ENCODE measurements around the gene VWA7. TPM values are rescaled to one million over a fixed set of nuclear protein-coding genes. Genes with fewer than 3 reads are reported as not detected.

Gene VWA7
- total RNA-seq, 1 experiment from 2014 or later: 2.5 TPM

GRCh38 chr6:31765910-31766794, 11.0 kb downstream of the VWA7 start:
- Histone ChIP-seq H4K91ac (ENCODE audit: insufficient read length, low read depth, low read length) (no peak overlapping the region), H3K23me2 (ENCODE audit: insufficient read length, low read depth, low read length, poor library complexity, severe bottlenecking) (no peaks in the 10 kb centered on the region), H3K4me1 (ENCODE audit: insufficient read depth, low read length) (no peaks in the 10 kb centered on the region), H3T11ph (ENCODE audit: low read length) (no peak overlapping the region), H2BK12ac (ENCODE audit: insufficient read length, low read depth, low read length) (no peak overlapping the region), H3K27ac (ENCODE audit: insufficient read length, low read depth, low read length) (no peak overlapping the region), H4K8ac (replicated peaks; ENCODE audit: insufficient read length, low read depth, low read length) (no peak overlapping the region), H3K18ac (ENCODE audit: insufficient read length, low read depth, low read length) (no peak overlapping the region), H2AFZ (ENCODE audit: low read length) (no peak overlapping the region), H2BK5ac (ENCODE audit: insufficient read length, low read length) (no peak overlapping the region), H3K4me2 (ENCODE audit: insufficient read depth, insufficient read length, low read length) (no peak overlapping the region), H3K23ac (ENCODE audit: insufficient read length, low read depth, low read length) (no peak overlapping the region), H3K79me1 (ENCODE audit: insufficient read depth, low read depth, low read length, poor library complexity, severe bottlenecking) (no peaks in the 10 kb centered on the region), H3K56ac (ENCODE audit: insufficient read length, low read depth, low read length) (no peak overlapping the region), H3K9ac (ENCODE audit: extremely low read depth, insufficient read length, low read length) (no peak overlapping the region), H2BK15ac (ENCODE audit: low read depth, low read length) (no peak overlapping the region), H3K4ac (ENCODE audit: low read depth, low read length) (no peak overlapping the region), H2BK20ac (ENCODE audit: low read depth, low read length, poor library complexity, severe bottlenecking) (no peak overlapping the region), H2AK5ac (ENCODE audit: insufficient read length, low read length) (no peak overlapping the region), H3K14ac (ENCODE audit: insufficient read depth, low read length) (no peak overlapping the region; the same call in 1 of the 2 replicates), H4K20me1 (ENCODE audit: control insufficient read depth, insufficient read depth, insufficient read length) (no peaks in the 10 kb centered on the region), H4K5ac (ENCODE audit: insufficient read length, low read depth, low read length) (no peak overlapping the region), H2BK120ac (ENCODE audit: low read depth, low read length, poor library complexity, severe bottlenecking) (no peak overlapping the region), H3K27me3 (ENCODE audit: insufficient read depth, low read length) (no peaks in the 10 kb centered on the region), H3K9me3 (ENCODE audit: control insufficient read depth, low read depth, low read length) (no peaks in the 10 kb centered on the region), H3K79me2 (ENCODE audit: insufficient read depth, low read length) (no peaks in the 10 kb centered on the region)
- TF ChIP-seq CTCF (conservative IDR thresholded peaks at IDR 0.05): no peak
- DNase-seq: peak; percentile 74
- no CpG with 5 or more reads among the region's 42 CpGs for WGBS (ENCODE audit: extremely low coverage, insufficient read length, low lambda C conversion rate)
- peaks cover 6 to 20% (median 12%) of the 10 kb centered on the region in 3 experiments; a peak in 5 of 7 replicates for H3K36me3 Mint-ChIP-seq (ENCODE audit: insufficient read depth in 1 of 3, low read depth in 3 of 3)
- H3K9me3 Mint-ChIP-seq: no peaks in the 10 kb centered on the region; a peak in 1 of 5 replicates
- peaks cover 25 to 27% of the 10 kb centered on the region in 2 experiments for H3K4me1 Mint-ChIP-seq
- peak overlapping the region; percentile 34 to 50; a peak in 4 of 5 replicates for H3K4me3 Mint-ChIP-seq
- H3K27me3 Mint-ChIP-seq (ENCODE audit: low read depth): no peaks in the 10 kb centered on the region; the same call in 1 of the 2 replicates
- H3K27ac Mint-ChIP-seq: peak overlapping the region in 2 of 3 experiments; percentile 69 to 87; a peak in 3 of 7 replicates

All from H9 (cell line).